ENCODE results near the gene MAP2K7. TPM values are rescaled to one million over a fixed set of nuclear protein-coding genes. Genes with fewer than 3 reads are reported as not detected.

Gene MAP2K7
- total RNA-seq, 4 donors from 2014 or later: 9.9 to 16.2 (median 12.4) TPM

DNA sequence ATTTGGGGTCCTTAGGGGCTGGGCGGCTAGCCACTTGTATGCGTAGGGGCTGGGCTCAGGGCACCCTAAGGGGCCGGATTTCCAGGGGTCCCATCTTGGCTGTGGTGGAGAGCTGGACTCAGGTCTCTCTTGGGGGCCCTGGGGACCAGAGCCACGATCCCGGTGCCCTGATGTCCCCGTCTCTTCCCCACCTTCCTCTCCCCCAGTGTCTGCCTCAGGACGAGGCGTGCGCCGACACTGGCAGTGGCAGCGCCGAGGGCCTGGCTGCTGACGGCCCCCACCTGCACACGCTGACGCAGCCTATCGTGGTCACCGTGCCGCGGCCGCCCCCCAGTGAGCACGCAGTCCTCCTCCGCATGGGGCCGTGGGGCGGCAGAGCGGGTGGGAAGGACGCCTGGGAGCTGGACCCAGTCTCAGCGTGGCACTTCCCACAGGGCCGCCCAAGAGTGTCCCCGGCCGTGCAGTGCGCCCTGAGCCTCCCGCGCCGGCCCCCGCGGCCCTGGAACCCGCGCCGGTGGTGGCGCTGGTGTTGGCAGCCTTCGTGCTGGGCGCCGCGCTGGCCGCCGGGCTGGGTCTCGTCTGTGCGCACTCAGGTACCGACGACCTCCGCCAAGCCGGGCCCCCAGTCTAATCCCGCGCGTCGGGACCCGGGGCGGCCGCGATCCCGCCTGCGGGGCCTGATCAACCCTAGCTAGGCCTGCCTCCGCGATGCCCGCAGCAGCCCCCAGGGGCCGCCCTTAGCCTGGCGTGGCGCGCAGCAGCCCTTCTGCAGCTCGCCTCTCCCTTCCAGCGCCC is 13.8 kb downstream of the MAP2K7 start:
- TF ChIP-seq, protein P1, sequence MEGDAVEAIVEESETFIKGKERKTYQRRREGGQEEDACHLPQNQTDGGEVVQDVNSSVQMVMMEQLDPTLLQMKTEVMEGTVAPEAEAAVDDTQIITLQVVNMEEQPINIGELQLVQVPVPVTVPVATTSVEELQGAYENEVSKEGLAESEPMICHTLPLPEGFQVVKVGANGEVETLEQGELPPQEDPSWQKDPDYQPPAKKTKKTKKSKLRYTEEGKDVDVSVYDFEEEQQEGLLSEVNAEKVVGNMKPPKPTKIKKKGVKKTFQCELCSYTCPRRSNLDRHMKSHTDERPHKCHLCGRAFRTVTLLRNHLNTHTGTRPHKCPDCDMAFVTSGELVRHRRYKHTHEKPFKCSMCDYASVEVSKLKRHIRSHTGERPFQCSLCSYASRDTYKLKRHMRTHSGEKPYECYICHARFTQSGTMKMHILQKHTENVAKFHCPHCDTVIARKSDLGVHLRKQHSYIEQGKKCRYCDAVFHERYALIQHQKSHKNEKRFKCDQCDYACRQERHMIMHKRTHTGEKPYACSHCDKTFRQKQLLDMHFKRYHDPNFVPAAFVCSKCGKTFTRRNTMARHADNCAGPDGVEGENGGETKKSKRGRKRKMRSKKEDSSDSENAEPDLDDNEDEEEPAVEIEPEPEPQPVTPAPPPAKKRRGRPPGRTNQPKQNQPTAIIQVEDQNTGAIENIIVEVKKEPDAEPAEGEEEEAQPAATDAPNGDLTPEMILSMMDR (IDR thresholded peaks at IDR 0.05; ENCODE audit: low read depth): no peak

DNA sequence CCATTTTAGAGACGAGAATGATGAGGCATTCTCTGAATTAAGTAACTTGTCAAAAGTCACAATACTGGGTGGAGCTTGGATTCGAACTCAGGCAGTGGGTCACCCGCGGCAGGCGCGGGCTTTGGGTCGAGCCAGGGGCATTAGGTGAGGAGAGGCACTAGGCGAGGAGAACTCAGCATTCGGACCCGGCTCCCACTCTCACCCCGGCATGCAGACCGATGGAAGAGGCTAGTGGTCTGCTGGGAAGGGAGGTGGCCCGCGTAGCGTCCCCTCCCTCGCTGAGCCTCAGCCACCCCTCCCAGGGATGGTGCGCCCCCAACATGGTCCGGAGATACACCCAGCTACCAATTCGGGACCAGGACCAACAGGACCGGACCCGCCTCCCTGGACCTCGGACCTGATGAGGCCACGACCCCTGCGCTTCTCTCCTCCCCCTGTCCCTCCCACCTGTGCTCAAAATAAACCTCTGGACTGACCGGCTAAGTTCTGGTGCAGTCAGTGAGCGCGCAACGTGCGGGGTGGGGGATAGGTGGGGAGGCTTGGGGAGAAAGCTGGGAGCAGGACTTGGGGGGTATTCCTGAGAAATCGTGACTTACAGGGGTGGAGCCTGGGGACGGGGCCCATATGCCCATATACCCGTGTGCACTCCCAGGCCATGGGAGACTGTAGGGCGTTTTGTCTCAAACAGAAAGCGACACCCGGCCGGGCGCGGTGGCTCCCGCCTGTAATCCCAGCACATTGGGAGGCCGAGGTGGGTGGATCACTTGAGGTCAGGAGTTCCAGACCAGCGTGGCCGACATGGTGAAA is 15.1 kb downstream of the MAP2K7 start:
- TF ChIP-seq, protein P1 (IDR thresholded peaks at IDR 0.05; ENCODE audit: low read depth): no peak

DNA sequence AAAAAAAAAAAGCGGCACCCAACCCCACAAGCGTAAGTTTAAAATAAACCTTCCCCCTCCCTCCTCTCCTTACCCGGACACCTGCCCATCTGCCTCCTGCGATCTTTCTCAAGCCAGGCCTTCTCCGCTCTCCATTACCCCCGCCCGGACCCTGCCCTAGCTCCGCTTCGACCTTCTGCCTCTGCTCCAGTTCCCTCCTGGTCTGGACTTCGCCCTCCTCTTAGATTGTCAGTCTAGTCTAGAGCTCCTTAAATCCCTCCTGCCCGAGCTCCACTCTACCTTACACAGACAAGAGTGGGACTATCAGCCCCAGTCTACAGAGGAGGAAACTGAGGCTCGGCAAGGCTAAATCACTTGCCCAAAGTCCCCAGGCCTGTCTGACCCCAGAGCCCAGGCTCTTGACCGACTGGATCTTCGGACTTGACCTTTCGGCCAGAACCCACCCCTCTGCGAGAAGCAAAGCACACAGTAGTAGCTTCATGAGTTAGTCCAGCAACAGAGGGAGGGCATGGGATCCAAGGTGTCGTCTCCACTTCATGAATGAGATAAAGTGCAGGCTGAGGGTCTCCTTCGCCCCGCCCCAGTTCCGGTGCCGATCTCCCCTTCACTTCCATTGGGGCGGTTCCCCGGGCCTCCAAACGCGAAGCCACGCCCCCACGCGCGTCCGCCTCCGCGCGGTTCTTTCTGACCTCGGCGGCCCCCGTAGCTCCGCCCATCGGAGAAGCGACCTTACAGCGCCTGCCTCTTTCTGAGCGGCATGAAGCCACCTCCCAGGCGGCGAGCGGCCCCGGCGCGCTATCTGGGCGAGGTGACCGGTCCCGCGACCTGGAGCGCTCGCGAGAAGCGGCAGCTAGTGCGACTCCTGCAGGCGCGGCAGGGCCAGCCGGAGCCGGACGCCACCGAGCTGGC is 16.2 kb downstream of the MAP2K7 start, which contains the start of gene SNAPC2:
SNAPC2 (plus strand) TSS at position 729 of the 909 bp plus-strand sequence; CDS start at position 758, 29 bp downstream.
- TF ChIP-seq, protein P1 (IDR thresholded peaks at IDR 0.05; ENCODE audit: low read depth): no peak

DNA sequence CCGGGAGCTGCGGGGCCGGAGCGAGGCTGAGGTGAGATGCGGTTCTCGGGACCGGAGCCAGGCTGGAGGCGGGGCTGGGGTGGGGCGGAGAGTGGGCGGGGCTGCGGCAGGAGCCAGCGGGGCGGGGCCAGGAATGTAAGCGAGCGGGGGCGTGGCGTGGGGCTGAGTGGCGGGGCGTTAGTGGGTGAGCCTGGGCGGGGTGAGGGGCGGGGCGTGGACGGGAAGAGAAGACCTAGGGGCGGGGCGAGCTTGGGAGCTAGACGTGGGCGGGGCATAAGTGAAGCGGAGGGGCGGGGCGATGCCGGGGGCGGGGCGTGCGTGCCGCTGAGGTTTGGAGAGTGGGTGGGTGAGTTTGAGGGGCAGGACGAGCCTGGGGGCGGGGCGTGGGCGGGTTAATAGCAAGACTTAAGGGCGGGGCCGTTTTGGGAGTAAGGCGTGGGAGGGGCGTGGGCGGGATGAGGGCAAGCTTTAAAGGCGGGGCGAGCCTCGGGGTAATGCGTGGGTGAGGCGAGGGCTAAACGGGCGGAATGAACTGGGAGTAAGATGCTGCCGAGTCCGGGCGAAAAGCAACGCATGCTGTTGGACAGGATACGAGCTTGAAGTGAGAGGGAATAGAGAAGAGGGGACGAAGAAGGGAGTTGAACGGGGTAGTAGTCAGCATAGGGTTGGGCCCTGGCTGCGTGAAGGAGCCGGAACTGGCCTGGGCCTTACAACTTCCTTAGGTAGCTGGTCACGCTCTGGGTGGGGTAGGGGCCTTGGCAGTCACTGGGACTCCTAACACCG is 17.0 kb downstream of the MAP2K7 start:
- TF ChIP-seq, protein P1 (IDR thresholded peaks at IDR 0.05; ENCODE audit: low read depth): no peak

DNA sequence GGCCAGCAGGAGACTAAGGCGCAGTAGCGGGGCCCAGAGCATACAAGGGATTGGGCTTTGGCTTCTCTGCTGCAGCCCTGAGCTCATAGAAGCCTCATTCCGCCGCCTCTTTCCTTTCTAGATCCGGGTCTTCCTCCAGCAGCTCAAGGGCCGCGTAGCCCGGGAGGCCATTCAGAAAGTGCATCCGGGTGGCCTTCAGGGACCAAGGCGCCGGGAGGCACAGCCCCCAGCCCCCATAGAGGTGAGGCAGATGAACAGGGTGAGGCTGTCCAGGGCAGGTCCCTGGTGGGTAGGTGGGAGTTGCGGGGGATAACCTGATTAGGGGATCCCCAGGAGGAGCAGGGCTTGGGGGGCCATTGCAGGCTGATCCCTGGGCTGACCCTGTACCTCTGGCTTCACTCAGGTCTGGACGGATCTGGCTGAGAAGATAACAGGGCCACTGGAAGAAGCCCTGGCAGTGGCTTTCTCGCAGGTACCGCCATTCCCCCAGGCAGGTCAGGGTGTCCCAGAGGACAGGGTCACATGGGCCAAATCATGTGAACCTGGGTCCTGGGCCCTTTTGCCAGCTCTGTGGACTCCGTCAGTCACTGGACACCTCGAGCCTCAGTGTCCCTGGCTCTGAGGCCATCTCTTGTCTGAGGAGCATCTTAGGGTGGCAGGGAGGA is 17.8 kb downstream of the MAP2K7 start:
- TF ChIP-seq, protein P1 (IDR thresholded peaks at IDR 0.05; ENCODE audit: low read depth): no peak

Measured in subcutaneous adipose tissue (tissue), 4 donors.